Hematopoietic multipotent progenitor cell treated with erythropoietin and hydrocortisone succinate and interleukin-3 and kit ligand, for 17 days (in vitro differentiated cells): ENCODE data around the gene KRTAP21-1.
"Not testable (repeated sequence)": the region's sequence is repeated elsewhere in the genome, so short reads cannot be mapped to it uniquely, and the experiment has no call there.

Source experiments
- DNase-seq: peaks from one replicate; pipeline ENCODE4 v3.0.0-alpha.2; 2015; ENCODE audit warnings: low spot score

The KRTAP21-1 gene

DNA sequence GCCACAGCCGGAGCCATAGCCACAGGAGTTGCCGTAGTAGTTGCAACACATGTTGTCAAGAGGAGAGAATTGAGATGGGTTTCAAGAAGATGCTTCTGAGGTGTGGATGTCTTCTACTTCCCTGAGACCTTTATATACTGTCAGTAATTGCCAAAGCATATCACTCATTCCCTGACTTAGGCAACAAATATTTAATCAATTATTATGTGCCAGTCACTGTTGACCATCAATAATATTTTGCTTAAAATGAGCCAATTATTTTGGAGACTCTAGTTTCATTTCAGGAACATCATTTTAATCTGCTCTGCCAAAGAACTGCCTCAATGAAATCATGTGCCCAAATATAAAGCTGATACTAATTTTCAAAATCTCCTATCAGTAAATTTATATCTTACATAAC lies at the start of gene KRTAP21-1:
Gene KRTAP21-1, minus strand, starts transcription at position 101 of the 400 bp plus-strand sequence. Its CDS starts 50 bp downstream, at position 51.
- not testable (repeated sequence) for DNase-seq

DNA sequence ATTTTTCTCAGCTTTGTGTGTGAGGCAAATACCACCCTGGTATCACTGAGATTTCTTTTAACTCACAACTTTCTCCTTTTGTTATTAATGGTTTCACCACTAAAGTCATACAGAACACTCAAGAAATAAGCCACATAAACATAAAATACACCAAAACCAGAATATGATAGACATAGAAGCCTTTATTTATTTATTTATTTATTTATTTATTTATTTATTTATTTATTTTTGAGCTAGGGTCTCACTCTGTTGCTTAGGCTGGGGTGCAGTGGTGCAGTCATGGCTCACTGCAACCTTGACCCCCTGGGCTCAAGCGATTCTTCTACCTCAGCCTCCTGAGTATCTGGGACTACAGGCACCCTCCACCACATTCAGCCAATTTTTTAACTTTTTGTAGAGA lies 45.4 kb upstream of the KRTAP21-1 start:
- DNase-seq = no peak

DNA sequence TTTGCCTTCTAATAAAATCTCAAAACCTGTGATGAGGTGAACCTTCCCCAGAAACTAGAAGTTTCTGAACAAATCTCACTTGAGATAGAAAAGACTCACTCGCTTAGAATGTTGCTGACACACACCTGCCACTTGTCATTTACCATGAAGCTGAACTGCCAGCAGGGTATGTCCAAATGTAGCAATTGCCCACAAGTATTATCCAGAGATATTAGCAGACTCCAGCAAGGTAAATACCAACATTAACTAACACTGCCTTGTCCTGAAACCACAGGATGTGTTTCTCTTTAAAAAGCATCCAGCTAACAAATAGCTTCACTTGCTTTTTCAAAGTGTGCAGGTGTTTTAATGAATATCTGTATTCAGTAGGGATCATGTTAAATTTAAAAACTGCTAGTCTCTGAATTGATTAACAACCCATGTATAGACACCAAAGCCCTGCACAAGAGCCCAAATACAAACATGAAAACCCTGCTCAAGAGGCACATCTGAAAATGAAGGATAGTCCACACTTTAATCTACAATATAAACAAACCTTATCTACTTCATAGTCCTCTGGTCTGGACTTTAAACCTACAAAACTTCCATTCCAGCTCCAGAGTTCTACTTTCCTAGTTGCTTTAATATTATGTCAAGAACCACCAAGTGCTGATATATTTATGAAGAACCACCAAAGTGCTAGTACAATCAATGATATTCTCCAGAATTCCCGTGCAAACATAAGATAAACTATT lies 38.5 kb upstream of the KRTAP21-1 start:
- DNase-seq = no peak

DNA sequence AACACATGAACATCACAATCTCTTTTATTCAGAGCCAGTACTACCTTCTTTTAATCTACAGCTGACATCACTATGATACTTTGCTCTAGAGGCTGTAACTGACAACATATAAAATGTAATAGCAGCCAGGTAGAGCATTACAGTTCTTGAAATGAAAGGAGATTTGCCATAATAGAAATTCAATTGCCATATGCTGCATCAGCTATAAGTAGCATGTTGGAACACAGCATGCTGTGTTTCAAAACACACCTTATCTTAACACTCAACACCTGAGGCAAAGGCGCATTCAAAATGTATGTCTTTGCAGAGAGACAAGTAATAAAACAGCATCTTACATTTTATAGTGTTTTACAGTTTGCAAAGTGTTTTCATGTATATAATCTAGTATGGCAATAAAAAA lies 24.0 kb upstream of the KRTAP21-1 start:
- no peak for DNase-seq

DNA sequence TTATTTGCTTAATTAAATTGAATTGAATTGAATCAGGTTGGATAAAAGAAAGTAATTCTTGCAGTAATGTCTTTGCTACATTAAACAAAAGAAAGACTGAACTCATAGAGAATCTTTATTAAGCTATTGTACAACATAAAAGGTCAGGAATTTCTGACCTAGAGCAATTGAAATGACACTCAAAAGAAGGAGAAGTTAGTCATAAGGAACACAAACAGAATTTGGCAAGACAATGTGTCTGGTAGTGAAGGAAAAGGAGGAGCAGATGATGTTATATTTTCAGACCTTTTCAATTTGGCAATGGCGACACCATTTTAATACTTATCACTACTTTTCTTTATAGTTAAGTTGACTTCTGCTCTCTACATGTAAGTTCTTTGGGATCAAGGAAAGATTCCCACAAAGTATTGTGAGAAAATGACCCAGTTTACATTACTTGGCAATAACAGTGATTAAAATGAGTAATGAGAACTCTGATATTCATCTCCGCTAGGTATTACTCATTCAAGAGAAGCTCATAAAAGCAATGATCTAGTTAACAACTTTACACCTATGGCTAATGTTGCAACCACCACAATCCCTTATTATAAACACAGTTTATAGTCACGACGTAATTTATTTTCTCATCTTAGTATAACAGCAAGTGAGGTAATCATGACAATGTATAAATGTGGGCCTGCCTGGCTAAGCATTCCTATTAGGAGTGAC lies 14.7 kb upstream of the KRTAP21-1 start:
- no peak for DNase-seq

DNA sequence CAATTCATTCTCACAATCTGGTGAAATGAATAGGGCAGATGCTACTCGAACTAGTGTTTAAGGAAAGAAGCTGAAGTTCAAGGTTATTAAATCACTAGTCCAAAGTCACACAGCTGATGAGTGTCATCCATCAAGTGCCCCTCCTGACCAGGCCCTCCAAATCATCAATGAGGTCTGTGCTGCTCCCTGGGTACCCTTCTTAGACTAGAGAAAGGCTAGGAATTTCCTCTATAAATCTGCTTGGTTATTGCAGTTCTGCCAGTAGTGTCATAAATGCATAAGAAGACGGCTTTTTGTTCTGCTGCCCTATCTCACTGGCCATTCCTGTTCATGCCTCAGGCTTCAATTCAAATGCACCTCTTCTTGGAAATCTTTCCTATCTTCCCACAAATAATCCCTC lies 5.5 kb upstream of the KRTAP21-1 start:
- DNase-seq = no peak

DNA sequence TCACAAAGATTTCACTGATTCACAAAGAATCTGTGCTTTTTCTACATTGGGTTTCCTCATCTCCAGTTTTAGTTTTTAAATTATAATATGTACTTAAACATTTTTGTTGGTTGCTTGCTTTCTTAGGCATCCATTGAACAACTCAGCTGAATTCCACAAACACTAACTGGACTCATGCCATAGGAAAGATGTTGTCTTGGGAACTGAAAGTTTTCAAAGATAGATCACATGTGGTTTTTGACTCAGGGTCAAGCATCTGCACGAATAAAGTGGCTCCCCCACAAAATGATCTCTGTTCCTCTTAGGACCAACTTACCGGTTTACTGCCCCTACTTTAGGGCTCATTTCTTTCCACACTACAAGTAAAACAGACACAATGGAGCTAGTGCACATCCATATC lies 3.1 kb upstream of the KRTAP21-1 start:
- DNase-seq = no peak

DNA sequence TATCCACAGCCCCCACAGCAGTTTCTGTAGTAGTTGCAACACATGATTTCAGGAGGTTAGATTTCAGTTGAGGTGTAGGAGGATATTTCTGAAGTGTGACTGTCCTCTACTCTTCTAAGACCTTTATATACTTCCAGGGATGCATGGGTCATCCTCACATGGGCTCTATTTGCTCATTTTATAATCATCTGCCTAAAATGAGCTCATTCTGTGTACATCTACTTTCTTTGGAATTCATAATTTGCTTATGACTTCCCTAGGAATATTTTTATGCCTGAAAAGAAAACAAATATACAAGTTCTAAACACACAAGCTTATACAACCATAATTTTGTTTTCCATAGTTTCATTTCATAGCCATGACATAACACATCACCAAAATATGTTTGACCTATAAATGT lies 8.1 kb downstream of the KRTAP21-1 start, which contains the start of gene KRTAP21-2:
Gene KRTAP21-2, minus strand, starts transcription at position 101 of the 400 bp plus-strand sequence. Its CDS starts 57 bp downstream, at position 44.
- DNase-seq = no peak

DNA sequence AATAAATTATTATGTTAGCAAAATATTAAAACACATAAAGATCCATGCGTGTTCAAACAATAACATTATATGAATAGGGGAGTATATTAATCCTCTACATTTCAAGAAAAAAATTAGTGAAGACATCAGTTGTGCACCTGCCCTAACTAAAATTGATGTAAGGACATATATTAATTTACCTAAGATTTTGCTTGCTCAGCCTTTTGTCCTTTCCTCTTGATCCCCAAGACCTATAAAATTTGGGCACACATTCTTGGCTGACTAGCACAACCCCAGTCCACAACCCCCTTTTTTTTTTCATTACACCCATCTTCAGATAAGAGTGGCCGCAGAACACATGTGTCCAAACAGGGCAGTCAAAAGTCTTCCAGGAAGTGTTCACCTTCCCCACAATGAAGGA lies 14.8 kb downstream of the KRTAP21-1 start:
- DNase-seq = no peak

DNA sequence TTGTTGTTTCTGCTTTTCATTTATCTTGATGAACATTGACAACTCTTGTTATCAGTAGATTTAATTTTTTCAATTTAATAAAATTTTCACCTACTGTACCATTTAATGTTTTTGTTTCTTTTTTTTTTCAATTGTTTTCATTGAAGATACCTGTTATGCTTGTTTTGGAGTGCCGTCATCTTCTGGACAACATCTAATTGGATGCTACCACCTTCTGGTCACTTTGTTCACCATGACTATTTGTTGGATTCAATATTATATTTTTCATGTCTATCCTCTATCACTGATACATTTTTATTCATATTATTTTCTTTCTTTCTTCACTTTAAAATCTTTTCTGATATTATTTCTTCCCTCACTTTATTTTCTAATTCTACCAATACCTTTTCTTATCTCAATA lies 22.2 kb downstream of the KRTAP21-1 start:
- DNase-seq = no peak

DNA sequence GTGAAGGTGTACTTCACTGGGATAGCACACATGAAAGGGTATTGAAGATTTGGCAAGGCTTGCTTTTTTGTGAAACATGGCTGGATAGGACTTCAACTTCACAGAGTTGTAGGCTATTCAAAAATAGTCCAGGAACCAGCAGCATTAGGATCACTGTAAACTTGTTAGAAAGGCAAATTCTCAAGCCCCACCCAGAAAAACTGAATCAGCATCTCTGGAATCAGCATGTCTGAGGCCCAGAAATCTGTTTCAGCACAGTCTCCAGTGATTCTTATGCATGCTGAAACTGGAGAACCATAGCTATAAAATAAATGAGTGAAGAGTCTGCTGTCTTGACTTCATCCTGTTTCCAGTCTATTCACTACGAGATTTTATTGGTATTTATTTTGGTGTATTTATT lies 28.5 kb downstream of the KRTAP21-1 start:
- no peak for DNase-seq

DNA sequence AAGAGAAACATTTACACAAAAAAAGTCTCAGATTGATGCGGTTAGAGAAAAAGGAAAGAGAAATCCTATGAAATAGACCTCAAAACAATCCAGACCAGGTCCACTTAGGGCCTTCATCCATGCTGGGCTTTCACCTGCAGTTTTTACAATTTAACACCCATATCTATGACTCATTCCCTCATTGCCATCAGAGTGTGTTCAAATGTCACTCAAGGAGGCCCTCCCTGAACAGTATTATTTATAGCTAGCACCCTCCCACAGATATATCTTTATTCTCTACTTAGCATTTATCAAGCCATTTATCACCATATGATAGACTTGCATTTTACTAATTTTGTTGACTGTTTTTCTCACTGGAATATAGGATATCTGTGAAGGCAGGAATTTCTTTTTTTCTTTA lies 35.8 kb downstream of the KRTAP21-1 start:
- no peak for DNase-seq

DNA sequence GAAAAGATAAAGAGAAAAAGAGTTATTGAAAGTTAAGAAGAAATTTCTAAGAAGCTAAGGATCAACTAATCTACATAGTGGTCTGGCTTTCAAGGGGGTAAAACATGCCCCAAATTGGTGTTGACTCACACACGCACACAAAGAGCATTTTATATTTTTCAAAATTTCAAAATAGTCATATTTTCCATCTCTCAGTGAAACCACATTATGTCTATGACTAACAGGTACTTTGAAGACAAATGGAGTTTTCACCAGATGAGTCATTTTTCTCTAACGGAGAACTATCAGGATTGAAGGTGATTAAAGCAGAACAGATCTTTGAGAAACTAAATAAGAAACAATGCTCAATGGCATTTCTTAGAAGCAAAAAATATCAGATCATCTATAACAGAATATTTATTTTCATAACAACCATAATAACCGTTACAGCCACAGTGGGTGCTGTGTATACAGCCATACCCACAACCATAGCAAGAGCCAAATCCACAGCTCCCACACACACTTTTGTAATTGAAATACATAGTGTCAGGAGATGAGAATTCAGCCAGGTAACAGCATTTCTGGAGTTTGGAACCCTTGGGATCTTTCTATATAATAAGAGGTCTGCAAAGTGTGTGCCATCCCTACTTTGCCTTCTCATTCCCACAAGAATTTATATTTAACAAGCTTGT lies 36.9 kb downstream of the KRTAP21-1 start, which contains the start of gene KRTAP21-3:
Gene KRTAP21-3, minus strand, starts transcription at position 539 of the 671 bp plus-strand sequence. Its CDS starts 18 bp downstream, at position 521.
- no peak for DNase-seq

DNA sequence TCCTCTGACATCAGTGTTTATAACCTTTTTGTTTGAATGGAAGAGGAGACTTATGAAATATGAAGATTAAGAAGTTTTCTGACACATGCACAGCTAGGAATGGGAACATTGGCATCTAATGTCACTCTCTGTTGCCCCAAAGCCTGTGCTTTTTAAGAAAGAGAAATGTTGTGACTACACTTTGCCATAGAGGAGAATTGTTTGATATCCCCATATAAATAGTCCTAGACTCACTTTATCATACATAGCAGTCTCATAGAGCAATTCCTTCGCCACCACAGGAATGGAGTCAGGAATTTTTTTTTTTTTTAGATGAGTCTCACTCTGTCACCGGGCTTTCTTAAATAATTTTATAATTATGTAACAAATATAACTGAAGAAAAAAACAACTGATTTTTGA lies 38.1 kb downstream of the KRTAP21-1 start:
- DNase-seq = no peak

DNA sequence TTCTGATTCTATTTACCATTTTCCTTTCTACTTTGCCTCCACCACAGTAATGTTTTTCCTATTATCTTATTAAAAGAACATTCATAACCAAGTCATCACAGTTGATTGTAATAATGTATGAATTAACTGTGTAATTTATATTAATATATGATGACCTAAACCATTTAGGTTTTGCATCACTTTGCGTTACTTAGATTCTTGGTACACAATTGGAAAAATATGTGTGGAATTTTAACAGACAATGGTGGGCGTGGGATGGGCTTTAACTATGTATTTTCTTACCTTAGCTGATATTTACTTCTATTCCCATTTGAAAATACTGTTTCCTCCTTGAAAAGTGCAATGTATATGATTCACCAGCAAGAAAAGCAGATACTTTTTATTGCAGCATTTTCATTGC lies 40.3 kb downstream of the KRTAP21-1 start:
- DNase-seq = no peak

DNA sequence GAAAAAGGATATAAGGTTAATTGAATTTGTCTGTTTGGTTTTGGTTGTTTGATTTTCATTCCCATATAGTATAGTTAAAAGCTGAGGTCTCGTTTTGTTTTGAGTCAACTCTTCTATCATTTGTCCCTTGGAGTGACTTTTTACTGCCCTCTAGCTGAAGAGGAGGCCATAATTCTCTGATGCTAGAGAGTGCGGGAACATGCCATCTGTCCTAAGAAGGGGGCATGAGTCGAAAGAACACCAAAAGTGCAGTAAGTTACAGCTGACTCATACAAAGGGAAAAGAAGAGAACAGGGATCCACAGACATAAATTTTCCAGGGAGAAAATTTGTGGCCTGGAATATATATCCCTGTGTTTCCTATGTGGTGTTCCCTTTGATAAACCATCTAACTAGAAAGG lies 40.8 kb downstream of the KRTAP21-1 start:
- no peak for DNase-seq

DNA sequence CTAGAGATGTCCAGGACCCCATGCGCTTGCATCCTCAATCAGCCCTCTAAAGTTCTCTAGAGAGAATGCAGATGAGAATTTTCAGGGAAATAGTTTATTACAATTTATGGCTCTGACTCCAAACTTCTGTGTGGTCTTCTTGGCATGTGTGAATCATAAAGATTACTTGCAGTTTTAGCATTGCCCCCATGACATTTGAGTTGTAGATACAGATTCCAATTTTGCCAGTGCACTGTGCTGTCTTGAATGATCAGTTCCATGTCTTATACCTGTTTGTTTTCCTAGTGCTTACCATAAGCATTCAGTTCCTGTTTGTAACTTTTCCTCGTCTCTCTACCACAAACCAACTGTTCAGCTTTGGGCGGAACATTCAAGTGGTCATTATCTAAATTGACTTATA lies 41.5 kb downstream of the KRTAP21-1 start:
- DNase-seq = no peak

DNA sequence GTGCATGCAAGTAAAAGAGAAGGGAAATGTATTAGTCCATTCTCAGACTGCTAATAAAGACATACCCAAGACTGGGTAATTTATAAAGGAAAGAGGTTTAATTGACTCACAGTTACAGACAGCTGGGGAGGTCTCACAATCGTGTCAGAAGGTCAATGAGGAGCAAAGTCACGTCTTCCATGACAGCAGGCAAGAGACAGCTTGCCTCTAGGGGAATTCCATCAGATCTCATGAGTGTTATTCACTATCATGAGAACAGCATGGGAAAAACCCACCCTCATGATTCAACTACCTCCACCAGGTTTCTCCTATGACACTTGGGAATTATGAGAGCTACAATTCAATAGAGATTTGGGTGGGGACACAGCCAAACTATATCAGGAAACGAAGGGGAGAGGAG lies 44.7 kb downstream of the KRTAP21-1 start:
- DNase-seq = no peak

DNA sequence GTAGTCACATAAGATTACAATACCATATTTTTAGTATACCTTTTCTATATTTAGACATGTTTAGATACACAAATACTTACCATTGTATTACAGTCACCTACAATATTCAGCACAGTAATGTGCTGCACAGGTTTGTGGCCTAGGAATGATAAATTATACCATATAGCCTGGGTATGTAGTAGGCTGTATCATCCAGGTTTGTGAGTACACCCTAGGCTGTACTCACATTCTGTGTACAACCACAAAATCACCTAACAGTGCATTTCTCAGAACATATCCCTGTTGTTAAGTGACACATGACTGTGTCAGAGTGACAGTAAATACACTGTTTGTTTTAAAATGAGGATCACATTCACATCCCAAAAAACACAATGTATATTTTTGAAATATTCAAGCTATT lies 47.8 kb downstream of the KRTAP21-1 start:
- DNase-seq = no peak
